GM04504 (cell line): ENCODE results near the gene FSTL5.

Experiments used
- DNase-seq: peaks from one replicate; pipeline ENCODE4 v3.0.0-alpha.2; 2012; ENCODE audit warnings: low read depth

Gene FSTL5

GRCh38 chr4:161936625-161937550 lies 226.9 kb downstream of the FSTL5 start:
- DNase-seq: peak; percentile 84

- no peak for DNase-seq
These were observed 232.7 kb downstream of the FSTL5 start for GRCh38 chr4:161931089-161931488.

- no peak for DNase-seq
These were observed 233.8 kb downstream of the FSTL5 start for GRCh38 chr4:161929956-161930355.

- no peak for DNase-seq
These were observed 237.6 kb downstream of the FSTL5 start for GRCh38 chr4:161926033-161926828.

GRCh38 chr4:161920304-161921052 lies 243.3 kb downstream of the FSTL5 start:
- no peak for DNase-seq

- no peak for DNase-seq
These were observed 244.2 kb downstream of the FSTL5 start for GRCh38 chr4:161919442-161920220.

- DNase-seq: no peak
These were observed 247.8 kb downstream of the FSTL5 start for GRCh38 chr4:161916035-161916434.

- DNase-seq: no peak
These were observed 256.2 kb downstream of the FSTL5 start for GRCh38 chr4:161907590-161907955.

GRCh38 chr4:161906836-161907589 lies 256.8 kb downstream of the FSTL5 start:
- DNase-seq: no peak

- DNase-seq: no peak
These were observed 263.7 kb downstream of the FSTL5 start for GRCh38 chr4:161900110-161900509.

GRCh38 chr4:161894493-161895167 lies 269.2 kb downstream of the FSTL5 start:
- DNase-seq: no peak

- DNase-seq: no peak
These were observed 269.8 kb downstream of the FSTL5 start for GRCh38 chr4:161894014-161894413.

GRCh38 chr4:161893566-161893965 lies 270.2 kb downstream of the FSTL5 start:
- no peak for DNase-seq

GRCh38 chr4:161892951-161893350 lies 270.8 kb downstream of the FSTL5 start:
- no peak for DNase-seq

GRCh38 chr4:161883157-161883556 lies 280.6 kb downstream of the FSTL5 start:
- DNase-seq: no peak

GRCh38 chr4:161881370-161881769 lies 282.4 kb downstream of the FSTL5 start:
- DNase-seq: no peak

- DNase-seq: no peak
These were observed 294.3 kb downstream of the FSTL5 start for GRCh38 chr4:161869511-161869910.

GRCh38 chr4:161856711-161857326 lies 307.0 kb downstream of the FSTL5 start:
- no peak for DNase-seq

- DNase-seq: no peak
These were observed 313.2 kb downstream of the FSTL5 start for GRCh38 chr4:161850631-161851030.

- DNase-seq: no peak
These were observed 322.0 kb downstream of the FSTL5 start for GRCh38 chr4:161841759-161842158.
